HG02938 (cell line): Measurements from ENCODE around the gene ZSCAN23.

Experiments used
- ATAC-seq: cut with Tn5 transposase; IDR thresholded peaks from one replicate; pipeline ENCODE4 v1.9.1; 2021; ENCODE audit warnings: mild to moderate bottlenecking, moderate library complexity; ENCODE audit not compliant: unreplicated experiment

The ZSCAN23 gene

DNA sequence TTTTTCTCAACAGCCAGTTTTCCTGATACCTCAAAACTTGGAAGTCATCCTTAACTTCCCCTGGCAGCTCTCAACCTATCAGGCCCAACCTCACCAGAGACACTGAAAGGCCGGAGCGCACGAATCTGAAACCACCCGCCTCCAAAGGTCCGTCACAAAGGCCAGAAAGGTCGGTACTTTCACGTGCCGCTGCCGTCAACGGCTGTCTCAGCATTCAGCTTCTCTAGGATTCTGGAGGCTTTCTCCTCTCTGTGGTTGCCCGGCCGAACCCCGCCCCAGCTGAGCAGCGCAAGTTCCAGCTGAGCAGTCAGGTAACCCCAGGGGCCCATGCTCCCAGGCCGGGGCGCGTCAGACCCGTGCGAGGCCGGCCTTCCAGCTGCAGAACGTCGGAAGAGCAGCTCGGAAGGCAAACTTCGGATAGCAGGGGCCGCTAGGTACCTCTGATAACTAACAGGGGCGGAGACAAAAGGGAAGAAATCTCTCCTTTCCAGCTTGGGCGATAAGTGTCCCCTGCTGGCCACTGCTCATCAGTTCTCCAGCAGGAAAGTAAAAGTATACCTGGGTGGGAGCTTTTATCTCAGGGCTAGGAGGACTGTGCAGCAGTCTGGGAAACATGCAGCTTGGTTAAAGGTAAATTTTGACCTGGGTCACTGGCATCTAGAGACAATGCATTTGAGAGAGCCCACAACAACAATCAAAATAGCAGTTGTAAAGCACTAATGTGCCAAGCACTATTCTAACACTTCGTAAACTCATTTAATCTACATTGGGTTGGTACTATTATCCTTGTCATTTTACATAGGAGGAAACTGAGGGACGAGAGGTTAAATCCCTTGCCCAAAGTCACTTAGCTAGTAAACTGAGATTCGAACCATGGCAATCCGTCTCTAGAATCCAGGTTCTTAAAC lies 59.8 kb downstream of the ZSCAN23 start:
- ATAC-seq = peak; percentile 90
